Activated CD8-positive, alpha-beta memory T cell treated with anti-CD3 and anti-CD28 coated beads for 24 hours (primary cell): ENCODE results near the gene GAS5.
"Not testable (repeated sequence)": the region's sequence is repeated elsewhere in the genome, so short reads cannot be mapped to it uniquely, and the experiment has no call there.

Experiments
- DNase-seq: peaks from one replicate; pipeline ENCODE4 v3.0.0-alpha.2; 2020

GAS5 gene

GRCh38 chr1:173867753-173868265 lies at the start of gene GAS5:
Gene GAS5 (minus strand): TSS chr1:173867989.
- peak; percentile 99 for DNase-seq

GRCh38 chr1:173917149-173917548 lies 49.4 kb upstream of the GAS5 start, which contains the start of gene SERPINC1:
Gene SERPINC1 (minus strand): TSS chr1:173917327. CDS start chr1:173917259, 68 bp downstream.
- DNase-seq: no peak

GRCh38 chr1:173916667-173917066 lies 48.9 kb upstream of the GAS5 start:
- no peak for DNase-seq

GRCh38 chr1:173915596-173915995 lies 47.8 kb upstream of the GAS5 start:
- no peak for DNase-seq

GRCh38 chr1:173914366-173914871 lies 46.6 kb upstream of the GAS5 start:
- no peak for DNase-seq

GRCh38 chr1:173913111-173913510 lies 45.3 kb upstream of the GAS5 start:
- DNase-seq: no peak

- DNase-seq: no peak
These were observed 36.2 kb upstream of the GAS5 start for GRCh38 chr1:173903827-173904531.

GRCh38 chr1:173900992-173901391 lies 33.2 kb upstream of the GAS5 start:
- DNase-seq: no peak

GRCh38 chr1:173900427-173900826 lies 32.6 kb upstream of the GAS5 start:
- no peak for DNase-seq

- no peak for DNase-seq
These were observed 26.4 kb upstream of the GAS5 start for GRCh38 chr1:173894189-173894588.

- no peak for DNase-seq
These were observed 25.8 kb upstream of the GAS5 start for GRCh38 chr1:173893611-173894010.

GRCh38 chr1:173889885-173890284 lies 22.1 kb upstream of the GAS5 start:
- DNase-seq: no peak

GRCh38 chr1:173888749-173889148 lies 21.0 kb upstream of the GAS5 start:
- DNase-seq: no peak

- no peak for DNase-seq
These were observed 19.8 kb upstream of the GAS5 start for GRCh38 chr1:173887627-173888026.

- no peak for DNase-seq
These were observed 19.2 kb upstream of the GAS5 start for GRCh38 chr1:173886746-173887611.

- no peak for DNase-seq
These were observed 16.9 kb upstream of the GAS5 start for GRCh38 chr1:173884701-173885100.

GRCh38 chr1:173881117-173881516 lies 13.3 kb upstream of the GAS5 start:
- DNase-seq: not testable (repeated sequence)

GRCh38 chr1:173878251-173878650 lies 10.5 kb upstream of the GAS5 start:
- DNase-seq: no peak

- DNase-seq: no peak
These were observed 8.9 kb upstream of the GAS5 start for GRCh38 chr1:173876732-173877131.

GRCh38 chr1:173871500-173871899 lies 3.7 kb upstream of the GAS5 start:
- no peak for DNase-seq

GRCh38 chr1:173871091-173871490 lies 3.3 kb upstream of the GAS5 start:
- no peak for DNase-seq

GRCh38 chr1:173870252-173871075 lies 2.7 kb upstream of the GAS5 start:
- DNase-seq: no peak

- DNase-seq: no peak
These were observed 1.2 kb upstream of the GAS5 start for GRCh38 chr1:173869021-173869359.
